Measurements from ENCODE around the gene PDCL2.

PDCL2 gene

DNA sequence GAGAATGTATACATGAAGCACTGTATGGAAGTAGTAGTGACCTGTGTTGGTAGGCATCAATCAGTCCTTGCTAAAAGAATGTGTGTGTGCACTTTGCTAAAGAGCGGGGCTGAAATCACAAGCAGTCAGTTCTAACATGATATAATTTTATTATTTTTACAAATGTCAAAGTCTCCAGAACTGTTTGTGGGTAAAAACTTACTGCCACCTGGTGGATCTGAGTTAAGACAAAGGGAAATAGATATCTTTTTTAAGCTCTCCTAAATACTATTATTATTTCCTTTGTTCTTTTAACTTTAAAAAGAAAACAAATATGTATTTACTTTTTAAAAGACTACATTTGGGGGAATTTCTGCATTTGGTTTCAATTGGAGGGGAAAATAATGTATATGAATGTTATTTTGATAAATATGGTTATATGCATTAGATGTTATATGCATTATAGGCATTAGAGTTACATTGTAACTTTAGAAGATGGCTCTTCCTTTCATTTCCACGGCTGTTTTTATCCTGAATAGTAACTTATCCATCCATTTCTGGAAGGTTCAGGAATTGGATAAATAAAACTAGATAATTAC, 37.5 kb downstream of the PDCL2 start:
- TF ChIP-seq GATA2 (IDR thresholded peaks at IDR 0.05; ENCODE audit: low read depth, low read length) (no peak), GATA3 (IDR thresholded peaks at IDR 0.05; ENCODE audit: low read depth, low read length) (no peak)

DNA sequence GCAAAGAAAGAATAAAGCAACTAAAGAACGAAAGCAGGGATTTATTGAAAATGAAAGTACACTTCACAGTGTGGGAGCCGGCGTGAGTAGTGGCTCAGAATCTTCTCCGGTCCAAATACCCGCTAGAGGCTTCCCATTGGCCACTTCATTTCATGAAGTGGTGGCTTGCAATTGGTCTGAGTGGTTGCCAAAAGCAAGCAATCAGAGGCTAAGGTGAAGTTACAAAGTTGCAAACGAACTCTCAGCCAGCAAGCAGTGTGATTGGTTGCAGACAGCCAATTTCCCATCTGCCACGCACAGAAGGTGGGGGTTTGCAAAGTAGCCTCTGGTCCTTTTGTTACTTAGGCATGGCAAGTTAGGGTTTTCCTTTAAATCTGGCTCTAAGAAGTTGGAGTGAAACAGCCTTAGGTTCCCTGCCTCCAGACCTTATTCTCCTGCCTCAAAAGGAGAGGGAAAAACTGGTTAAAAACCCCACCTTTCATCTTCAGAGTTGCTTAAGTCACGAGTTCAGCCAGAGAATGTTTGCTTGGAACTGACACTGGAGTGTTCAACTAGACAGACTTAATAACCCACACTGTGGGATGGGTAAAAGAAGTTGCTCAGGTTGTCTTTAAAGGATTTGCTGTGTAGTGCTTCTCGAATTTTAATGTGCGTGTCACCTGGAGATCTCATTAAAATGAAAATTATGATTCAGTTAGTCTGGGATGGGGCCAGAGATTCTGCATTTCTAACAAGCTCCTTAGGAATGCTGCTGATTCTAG, 38.4 kb downstream of the PDCL2 start:
- no peak for TF ChIP-seq GATA2 (IDR thresholded peaks at IDR 0.05; ENCODE audit: low read depth, low read length)

DNA sequence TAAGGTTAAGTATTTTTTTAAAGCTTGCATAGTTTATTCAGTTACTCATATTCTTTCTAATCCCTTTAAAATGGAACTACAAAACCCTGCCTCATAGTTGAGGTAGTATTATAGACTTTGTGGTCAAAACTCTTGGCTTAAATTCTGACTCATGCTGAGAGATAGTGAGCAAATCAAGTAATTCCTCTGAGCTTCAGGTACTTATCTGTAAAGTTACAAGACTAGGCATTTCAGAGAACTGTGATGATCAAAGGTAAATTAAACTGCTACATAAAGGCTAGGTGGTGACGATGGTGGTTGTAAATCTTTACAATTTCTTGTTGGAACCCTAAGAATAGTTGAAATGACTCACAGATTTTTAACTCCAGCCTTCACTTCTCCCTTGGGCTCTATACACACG, 42.2 kb downstream of the PDCL2 start:
- TF ChIP-seq GATA3 (IDR thresholded peaks at IDR 0.05; ENCODE audit: low read depth, low read length): no peak
- TF ChIP-seq GATA2 (IDR thresholded peaks at IDR 0.05; ENCODE audit: low read depth, low read length): no peak

DNA sequence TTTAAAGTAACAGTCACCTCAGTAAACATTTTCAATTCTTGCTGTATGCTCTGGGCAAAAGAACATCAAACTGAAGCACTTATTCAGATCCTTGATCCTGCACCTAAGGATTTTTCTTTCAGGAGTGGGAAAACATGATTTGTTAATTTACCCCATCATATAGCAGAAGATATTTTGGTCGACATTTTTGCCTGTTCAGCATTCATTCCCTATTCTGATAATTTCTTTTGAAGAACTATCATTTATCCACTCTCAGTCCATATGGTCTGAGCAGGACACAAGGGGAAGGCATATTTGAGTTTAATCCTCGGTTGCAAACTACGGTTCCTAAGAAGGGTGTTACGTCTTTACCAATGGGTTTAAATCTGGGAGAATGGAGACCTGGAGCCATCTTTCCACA, 44.1 kb downstream of the PDCL2 start:
- TF ChIP-seq GATA2 (IDR thresholded peaks at IDR 0.05; ENCODE audit: low read depth, low read length) (no peak), GATA3 (IDR thresholded peaks at IDR 0.05; ENCODE audit: low read depth, low read length) (no peak)

- TF ChIP-seq GATA3 (IDR thresholded peaks at IDR 0.05; ENCODE audit: low read depth, low read length): no peak
- no peak for TF ChIP-seq GATA2 (IDR thresholded peaks at IDR 0.05; ENCODE audit: low read depth, low read length)
These were observed 44.6 kb downstream of the PDCL2 start for GRCh38 chr4:55547466-55547770.

GRCh38 chr4:55546756-55547465, 45.1 kb downstream of the PDCL2 start, which contains the start of gene CLOCK:
Gene CLOCK, minus strand, starts transcription at chr4:55546909. Its CDS starts 64,124 bp downstream, at chr4:55482785.
- TF ChIP-seq GATA3 (IDR thresholded peaks at IDR 0.05; ENCODE audit: low read depth, low read length) (no peak), GATA2 (IDR thresholded peaks at IDR 0.05; ENCODE audit: low read depth, low read length) (no peak)

DNA sequence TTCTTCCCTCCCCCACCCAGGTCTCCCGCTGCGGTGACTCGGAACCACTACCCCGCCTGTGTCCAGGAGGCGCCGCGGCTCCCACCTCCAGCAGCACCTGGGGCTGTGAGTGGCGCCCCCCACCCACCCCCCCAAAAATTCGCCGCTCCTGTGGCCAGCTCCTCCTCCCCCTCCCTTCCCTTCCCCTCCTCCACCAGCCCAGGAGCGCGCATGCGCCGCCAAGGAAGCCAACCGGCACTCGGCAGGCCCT, 45.6 kb downstream of the PDCL2 start:
- TF ChIP-seq GATA2 (IDR thresholded peaks at IDR 0.05; ENCODE audit: low read depth, low read length) (no peak), GATA3 (IDR thresholded peaks at IDR 0.05; ENCODE audit: low read depth, low read length) (no peak)

DNA sequence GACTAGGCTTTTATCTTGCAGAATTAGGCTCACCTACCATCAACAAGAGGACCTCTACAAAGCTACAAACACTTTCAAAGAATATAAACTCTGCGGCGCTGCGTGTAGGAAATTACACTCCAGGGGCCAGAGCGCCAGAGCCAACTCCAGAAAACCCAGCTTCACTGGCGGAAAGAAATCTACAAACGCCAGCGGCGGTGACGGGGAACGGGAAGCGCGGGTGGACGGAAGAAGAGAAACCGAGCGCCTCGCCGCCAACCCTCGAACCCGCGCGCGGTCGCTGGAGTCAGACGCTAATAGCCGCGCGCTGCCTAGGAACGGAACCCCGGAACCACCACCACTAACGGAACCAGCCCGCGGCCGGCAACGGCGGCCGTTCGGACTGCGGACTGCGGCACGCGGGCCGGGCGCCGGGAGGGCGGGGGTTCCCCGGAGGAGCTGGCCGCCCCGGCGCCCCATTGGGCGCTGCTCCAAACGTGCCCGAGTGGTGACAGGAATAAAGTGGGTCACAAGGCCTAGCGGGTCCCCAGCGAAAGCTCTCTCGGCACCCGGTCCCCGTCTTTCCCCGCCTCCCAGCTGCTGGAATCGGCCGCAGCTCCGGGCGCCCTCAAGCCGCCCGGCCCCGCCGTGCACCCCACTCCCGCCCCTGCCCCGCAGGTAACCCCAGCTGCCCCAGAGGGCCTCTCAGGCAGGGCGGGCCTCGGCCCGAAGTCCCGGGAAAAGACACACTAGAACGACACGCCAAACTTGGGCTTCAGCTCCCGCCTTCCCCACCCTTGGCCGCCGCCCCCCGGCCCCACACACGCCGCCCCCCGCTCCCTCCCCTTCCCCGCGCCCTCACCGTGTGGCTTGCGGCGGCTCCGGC, 46.2 kb downstream of the PDCL2 start:
- TF ChIP-seq GATA2 (IDR thresholded peaks at IDR 0.05; ENCODE audit: low read depth, low read length): no peak; the same call in 1 of the 2 replicates
- TF ChIP-seq GATA3 (IDR thresholded peaks at IDR 0.05; ENCODE audit: low read depth, low read length): no peak

DNA sequence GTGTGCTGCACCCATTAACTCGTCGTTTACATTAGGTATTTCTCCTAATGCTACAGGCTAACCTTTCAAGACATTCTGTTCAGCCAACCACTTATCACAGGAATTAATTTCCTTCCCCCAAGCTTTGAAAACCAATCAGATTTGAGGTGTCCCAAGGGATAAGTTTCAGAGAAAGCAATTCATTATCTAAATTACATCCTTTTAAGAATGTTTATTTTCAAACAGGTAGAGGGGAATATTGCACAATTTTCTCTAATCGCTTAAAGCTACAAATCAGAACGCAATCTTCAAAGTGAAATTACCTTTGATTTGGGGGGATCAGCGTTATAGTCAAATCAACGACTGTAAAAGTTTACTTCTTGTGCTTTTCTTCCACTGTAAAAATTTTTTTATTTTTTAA, 46.9 kb downstream of the PDCL2 start:
- TF ChIP-seq GATA2 (IDR thresholded peaks at IDR 0.05; ENCODE audit: low read depth, low read length) (no peak), GATA3 (IDR thresholded peaks at IDR 0.05; ENCODE audit: low read depth, low read length) (no peak)

- TF ChIP-seq GATA2 (IDR thresholded peaks at IDR 0.05; ENCODE audit: low read depth, low read length) (no peak), GATA3 (IDR thresholded peaks at IDR 0.05; ENCODE audit: low read depth, low read length) (no peak)
These were observed 48.2 kb downstream of the PDCL2 start for GRCh38 chr4:55543858-55544257.

GRCh38 chr4:55540271-55540670, 51.8 kb downstream of the PDCL2 start:
- TF ChIP-seq GATA3 (IDR thresholded peaks at IDR 0.05; ENCODE audit: low read depth, low read length) (no peak), GATA2 (IDR thresholded peaks at IDR 0.05; ENCODE audit: low read depth, low read length) (no peak)

DNA sequence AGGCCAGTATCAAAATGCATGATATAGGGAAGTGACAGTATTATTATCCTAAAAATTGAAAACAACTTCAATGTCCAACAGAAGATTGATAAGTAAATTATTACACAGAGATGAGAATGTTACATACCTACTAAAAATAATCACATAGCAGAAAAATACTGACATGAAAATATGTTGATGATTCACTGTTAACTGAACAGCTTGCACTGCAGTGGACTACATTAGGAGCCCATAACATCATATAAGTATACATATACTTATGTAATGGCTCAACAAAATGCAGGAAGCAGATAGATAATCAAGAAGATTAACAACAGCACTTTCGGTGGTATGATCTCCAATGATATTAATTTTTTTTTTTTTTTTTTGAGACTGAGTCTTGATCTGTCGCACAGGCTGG, 52.4 kb downstream of the PDCL2 start:
- TF ChIP-seq GATA3 (IDR thresholded peaks at IDR 0.05; ENCODE audit: low read depth, low read length): no peak
- TF ChIP-seq GATA2 (IDR thresholded peaks at IDR 0.05; ENCODE audit: low read depth, low read length): no peak

DNA sequence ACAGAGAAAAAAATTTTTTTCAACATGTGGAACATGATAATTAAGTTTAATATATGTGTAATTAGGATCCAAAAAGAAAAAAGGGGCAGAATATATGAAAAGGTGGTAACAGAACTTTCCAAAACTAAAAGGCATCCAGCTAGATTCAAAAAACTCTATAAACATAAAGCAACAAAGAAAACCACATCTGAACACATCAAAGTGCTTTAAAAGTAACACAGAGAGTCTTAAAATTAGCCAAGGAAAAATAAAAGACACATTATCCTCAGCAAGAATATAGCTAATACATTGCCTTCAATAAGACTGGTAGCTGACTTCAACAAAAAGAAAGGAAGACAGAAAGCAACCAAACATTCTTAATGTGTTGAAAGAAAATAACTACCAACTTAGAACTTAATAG, 53.5 kb downstream of the PDCL2 start:
- TF ChIP-seq GATA3 (IDR thresholded peaks at IDR 0.05; ENCODE audit: low read depth, low read length) (no peak), GATA2 (IDR thresholded peaks at IDR 0.05; ENCODE audit: low read depth, low read length) (no peak)

DNA sequence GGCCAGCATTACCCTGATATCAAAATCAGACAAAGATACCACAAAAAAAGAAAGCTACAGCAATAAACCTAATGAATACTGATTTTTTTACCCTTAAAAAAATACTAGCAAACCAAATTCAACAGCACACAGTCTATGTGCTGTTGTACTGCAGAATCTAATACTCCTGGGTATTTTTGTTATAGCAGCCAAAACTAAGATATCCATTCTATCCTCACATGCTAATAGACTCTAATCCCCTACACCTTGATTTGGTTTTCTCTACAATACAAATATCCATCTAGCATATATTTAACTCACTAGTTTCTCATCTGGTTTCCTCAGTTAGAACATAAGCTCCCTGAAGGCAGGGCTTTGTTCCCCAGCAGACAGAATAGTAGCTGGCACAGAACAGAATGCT, 57.7 kb downstream of the PDCL2 start:
- TF ChIP-seq GATA2 (IDR thresholded peaks at IDR 0.05; ENCODE audit: low read depth, low read length) (no peak), GATA3 (IDR thresholded peaks at IDR 0.05; ENCODE audit: low read depth, low read length) (no peak)
